K562 (cell line): ENCODE measurements around the gene KRT77. TPM values are rescaled to one million over a fixed set of nuclear protein-coding genes. Genes with fewer than 3 reads are reported as not detected.

ENCODE experiments used
- ATAC-seq: fragments of 200-7000 bp; cut with Tn5 transposase; 3 replicates; pipeline ENCODE4 v1.9.1; 2020; ENCODE audit warnings: moderate library complexity
- BruUV-seq: library from RNA; stranded (reverse); fragments of 400-500 nt; replicated peaks from 2 replicates; lab custom pipeline; 2021; lab: Mats Ljungman, UMichigan
- CTCF ChIA-PET: fragments of 300-600 bp; formaldehyde crosslinking; extraction: SDS; loops from one replicate; lab custom pipeline; 2021; ENCODE audit warnings: low intra/inter-chr PET ratio; lab: Yijun Ruan, JAX
- POLR2A ChIA-PET: fragments of 300-600, 350-650 bp; sonication (Branson Sonifier 250); formaldehyde crosslinking; extraction: SDS; loops from one replicate; lab custom pipeline; 2021; ENCODE audit warnings: antibody characterized with exemption, inconsistent platforms; lab: Yijun Ruan, JAX
- DNase-seq, 4 experiments: peaks; one replicate each; pipeline versions ENCODE4 v3.0.0 to v3.0.0-alpha.2; 2011 to 2018; ENCODE audit warnings: low spot score in 3 of 4, mixed read lengths in 3 of 4; ENCODE audit errors: extremely low read depth in 1 of 4
- FAIRE-seq: peaks from 2 replicates; lab custom pipeline; 2011; peaks lifted over from hg19 to GRCh38; lab: Jason Lieb, UNC
- H2AFZ ChIP-seq: 2 replicates; pipeline ENCODE4 v1.6.0; 2011; ENCODE audit warnings: low read depth, low read length, control low read depth, inconsistent platforms
- H3K27ac ChIP-seq: fragments of 200-600 bp; 3 replicates; pipeline ENCODE4 v1.8.0; 2011; ENCODE audit warnings: low read depth, mild to moderate bottlenecking, control low read depth, inconsistent platforms, low read length, moderate library complexity, mixed read lengths; ENCODE audit errors: extremely low read depth
- H3K27me3 ChIP-seq, 2 experiments: fragments of 300-600 bp in 1 of 2; 2 replicates in 1 of 2; 3 replicates in 1 of 2; pipeline versions ENCODE4 v1.6.0 to v1.8.0; 2011; ENCODE audit warnings: inconsistent platforms in 2 of 2, low read length in 2 of 2, mild to moderate bottlenecking in 1 of 2, mixed read lengths in 1 of 2, moderate library complexity in 1 of 2; ENCODE audit not compliant: control insufficient read depth in 2 of 2, insufficient read depth in 2 of 2
- H3K36me3 ChIP-seq: fragments of 300-600 bp; 3 replicates; pipeline ENCODE4 v1.8.0; 2011; ENCODE audit warnings: mild to moderate bottlenecking, low read length, inconsistent platforms; ENCODE audit not compliant: control insufficient read depth, insufficient read depth
- H3K4me1 ChIP-seq, 2 experiments: fragments of 200-600 bp in 1 of 2; replicated peaks in 1 of 2; 2 replicates in 1 of 2; 3 replicates in 1 of 2; pipeline versions ENCODE4 v1.5.1 to v1.8.0; 2011; ENCODE audit warnings: inconsistent platforms in 2 of 2, low read length in 2 of 2, mild to moderate bottlenecking in 1 of 2, mixed read lengths in 1 of 2, moderate library complexity in 1 of 2; ENCODE audit not compliant: control insufficient read depth in 2 of 2, insufficient read depth in 2 of 2
- H3K4me2 ChIP-seq: 2 replicates; pipeline ENCODE4 v1.6.1; 2011; ENCODE audit warnings: low read length, control low read depth, inconsistent platforms, mixed read lengths; ENCODE audit not compliant: insufficient read depth
- H3K4me3 ChIP-seq: fragments of 200-600 bp; sonication (generic), shearing (Covaris generic); 2 replicates; pipeline ENCODE4 v1.5.1; 2016; ENCODE audit warnings: control low read depth, inconsistent platforms
- H3K79me2 ChIP-seq: fragments of 200-600 bp; 3 replicates; pipeline ENCODE4 v1.8.0; 2011; ENCODE audit warnings: low read length, inconsistent platforms; ENCODE audit not compliant: control insufficient read depth, insufficient read depth
- H3K9ac ChIP-seq, 2 experiments: 2 replicates each; pipeline versions ENCODE4 v1.6.0 to v1.6.1; 2011; ENCODE audit warnings: low read depth in 2 of 2, low read length in 2 of 2, control low read depth in 1 of 2, inconsistent platforms in 1 of 2, mild to moderate bottlenecking in 1 of 2, mixed read lengths in 1 of 2; ENCODE audit not compliant: insufficient read depth in 1 of 2
- H3K9me1 ChIP-seq: one replicate; pipeline ENCODE4 v1.6.0; 2011; ENCODE audit warnings: inconsistent platforms, mild to moderate bottlenecking, low read length, moderate library complexity; ENCODE audit not compliant: control insufficient read depth, insufficient read depth
- H3K9me3 ChIP-seq: replicated peaks from 2 replicates; pipeline ENCODE4 v1.5.1; 2011; ENCODE audit warnings: low read depth, low read length, inconsistent platforms; ENCODE audit not compliant: control insufficient read depth, insufficient read depth
- H4K20me1 ChIP-seq: replicated peaks from 2 replicates; pipeline ENCODE4 v1.6.1; 2011; ENCODE audit warnings: low read length, inconsistent platforms, mixed read lengths; ENCODE audit not compliant: control insufficient read depth, insufficient read depth
- CHD2 ChIP-seq: IDR thresholded peaks from 2 replicates; pipeline ENCODE4 v1.6.1; 2011; ENCODE audit warnings: low read depth, low read length
- CREBBP ChIP-seq: IDR thresholded peaks from one replicate; pipeline ENCODE4 v1.6.1; 2012; ENCODE audit warnings: low read depth, mild to moderate bottlenecking, control low read depth, inconsistent platforms, low read length
- CTCF ChIP-seq, 3 experiments: IDR thresholded peaks in 2 of 3; conservative IDR thresholded peaks in 1 of 3; 2 replicates each; pipeline ENCODE4 v1.5.1; 2011 to 2012; ENCODE audit warnings: low read length in 3 of 3, mild to moderate bottlenecking in 3 of 3, control low read depth in 2 of 3, improper control_type of control experiment in 1 of 3, inconsistent platforms in 1 of 3, low read depth in 1 of 3, mixed read lengths in 1 of 3, moderate library complexity in 1 of 3; ENCODE audit not compliant: insufficient read depth in 2 of 3
- ETS2 ChIP-seq: IDR thresholded peaks from 2 replicates; pipeline ENCODE4 v1.6.1; 2016; ENCODE audit warnings: borderline replicate concordance, missing genetic modification characterization, mild to moderate bottlenecking, moderate library complexity, missing compliant biosample characterization; ENCODE audit not compliant: poor library complexity, severe bottlenecking
- FOXP4 ChIP-seq: sonication (generic); formaldehyde crosslinking; IDR thresholded peaks from 2 replicates; pipeline ENCODE4 v1.8.0; 2022; ENCODE audit warnings: mild to moderate bottlenecking, missing genetic modification reagents, borderline replicate concordance
- HCFC1 ChIP-seq: IDR thresholded peaks from 2 replicates; pipeline ENCODE4 v1.6.1; 2012; ENCODE audit warnings: low read depth, low read length, improper control_type of control experiment
- HEY1 ChIP-seq: fragments of 250-450 bp; sonication (Bioruptor Pico); IDR thresholded peaks from 2 replicates; pipeline ENCODE4 v1.5.0; 2020; ENCODE audit warnings: mild to moderate bottlenecking, moderate library complexity, borderline replicate concordance
- MAFK ChIP-seq: IDR thresholded peaks from 2 replicates; pipeline ENCODE4 v1.6.1; 2011; ENCODE audit warnings: low read length, improper control_type of control experiment
- MAZ ChIP-seq, 2 experiments: fragments of 450-650 bp in 1 of 2; sonication (generic) in 1 of 2; formaldehyde crosslinking; IDR thresholded peaks in 1 of 2; conservative IDR thresholded peaks in 1 of 2; 2 replicates each; pipeline versions ENCODE4 v1.4.0 to v1.5.0; 2020; ENCODE audit warnings: mild to moderate bottlenecking in 1 of 2, missing genetic modification reagents in 1 of 2
- MCM3 ChIP-seq: fragments of 450-650 bp; IDR thresholded peaks from 2 replicates; pipeline ENCODE4 v1.6.1; 2016
- TEAD4 ChIP-seq, 2 experiments: sonication (generic) in 1 of 2; formaldehyde crosslinking in 1 of 2; IDR thresholded peaks; 2 replicates each; pipeline versions ENCODE4 v1.6.1 to v1.8.0; 2012 to 2022; ENCODE audit warnings: borderline replicate concordance in 1 of 2, inconsistent platforms in 1 of 2, low read length in 1 of 2, mild to moderate bottlenecking in 1 of 2, missing genetic modification reagents in 1 of 2
- ZBTB12 ChIP-seq: fragments of 250-450 bp; sonication (Bioruptor Pico); IDR thresholded peaks from 2 replicates; pipeline ENCODE4 v1.4.0; 2020
- ZNF280A ChIP-seq: fragments of 450-650 bp; IDR thresholded peaks from 2 replicates; pipeline ENCODE4 v1.6.1; 2018; ENCODE audit warnings: mild to moderate bottlenecking, low read depth; ENCODE audit not compliant: partially characterized antibody
- WGBS: fragments of 100-300 bp; shearing (Covaris generic); methylation state at CpG from one replicate; pipeline ENCODE4 v1.1.6; 2016; ENCODE audit warnings: low coverage, mixed read lengths; ENCODE audit not compliant: insufficient coverage; ENCODE audit errors: missing lambda C conversion rate; 5-methylcytosine and 5-hydroxymethylcytosine counted together
- in situ Hi-C: fragments of 300-500 bp; cut with MboI; formaldehyde crosslinking; loops from 4 replicates; pipeline ENCODE4 v1.15.0; 2018; ENCODE audit warnings: inconsistent platforms, mixed read lengths
- intact Hi-C: fragments of 100-400 bp; cut with micrococcal nuclease; formaldehyde crosslinking; loops from 2 replicates; pipeline ENCODE4 v1.14.2; 2022
- polyA plus RNA-seq, 8 experiments: library from polyadenylated mRNA; depleted of rRNA in 4 of 8; stranded (reverse) in 5 of 8; unstranded in 3 of 8; fragments of >200 nt; fragmentation: Nextera tagmentation in 2 of 8; fragmentation: Illumina TruSeq in 1 of 8; extraction: Ambion mirVana in 2 of 8; extraction: Trizol in 1 of 8; gene quantifications; 2 replicates each; pipeline versions ENCODE4 v1.2.1 to v1.2.3, GENCODE V29; 2011 to 2014; ENCODE audit warnings: inconsistent platforms in 1 of 8, missing spikeins in 1 of 8
- total RNA-seq, 7 experiments: library from RNA; depleted of rRNA in 6 of 7; stranded (reverse); fragments of >200 nt in 6 of 7; fragmentation: Illumina TruSeq in 2 of 7; extraction: Trizol in 2 of 7; gene quantifications; 2 replicates each; pipeline versions ENCODE4 v1.2.1 to v1.2.3, GENCODE V29; 2011 to 2021; ENCODE audit warnings: low replicate concordance in 1 of 7

KRT77 gene
- total and polyA plus RNA-seq, 9 of the 15 experiments (the other 6 are each of a cell fraction or from before 2014, with no cell fraction given) = not detected

GRCh38 chr12:52670506-52670905 lies 32.8 kb downstream of the KRT77 start:
- FAIRE-seq = no peak
- BruUV-seq = no TSS peak
- Histone ChIP-seq H3K27ac (no peak overlapping the region), H3K9ac (no peak overlapping the region), H2AFZ (no peak overlapping the region), H3K4me1 (peaks cover 0 to 5% of the 10 kb centered on the region in 2 experiments; a peak in 1 of 5 replicates), H3K4me2 (no peak overlapping the region)
- in situ Hi-C loops (no loop called here), intact Hi-C loops (no loop called here)
- POLR2A ChIA-PET = no interaction called here
- TF ChIP-seq MCM3 (no peak), FOXP4 (no peak), ZBTB12 (CRISPR knock-in tag) (no peak), HCFC1 (no peak), ZNF280A (no peak), ETS2 (tag) (no peak), MAZ (CRISPR knock-in tag; conservative IDR thresholded peaks at IDR 0.05 in 1 of 2, IDR thresholded peaks at IDR 0.05 in 1 of 2) (no peak), MAFK (no peak), CHD2 (no peak), CTCF (IDR thresholded peaks at IDR 0.05 in 2 of 3, conservative IDR thresholded peaks at IDR 0.05 in 1 of 3; ENCODE audit: insufficient read depth in 2 of 3, low read depth in 1 of 3, low read length in 3 of 3) (no peak), TEAD4 (IDR thresholded peaks at IDR 0.05; ENCODE audit: low read length) (no peak), TEAD4 (CRISPR knock-in tag; IDR thresholded peaks at IDR 0.05; ENCODE audit: borderline replicate concordance) (no peak), HEY1 (CRISPR knock-in tag) (no peak), CREBBP (no peak)
- TF ChIP-seq, all 486 proteins: peak for 0
- DNase-seq (no peak), ATAC-seq (no peak)
- Histone ChIP-seq H3K4me3 (no peak overlapping the region), H4K20me1 (no peaks in the 10 kb centered on the region), H3K9me1 (no peaks in the 10 kb centered on the region), H3K9me3 (no peaks in the 10 kb centered on the region), H3K79me2 (no peaks in the 10 kb centered on the region), H3K36me3 (no peaks in the 10 kb centered on the region), H3K27me3 (peaks cover 0 to 7% of the 10 kb centered on the region in 2 experiments; a peak in 2 of 5 replicates)
- 42% methylated on average over 4 of the region's 4 CpGs for WGBS
- CTCF ChIA-PET = no interaction called here
